NCI-H524 (cell line): ENCODE results near the gene COL4A1.
"Not testable (repeated sequence)": the region's sequence is repeated elsewhere in the genome, so short reads cannot be mapped to it uniquely, and the experiment has no call there.

Source experiments
- DNase-seq, 2 experiments: peaks; one replicate each; lab custom pipeline; 2025; lab: John Stamatoyannopoulos, UW

Gene COL4A1

GRCh38 chr13:110323172-110323891, 16.4 kb upstream of the COL4A1 start:
- peak in 1 of 2 experiments; percentile 2 for DNase-seq

GRCh38 chr13:110322828-110323171, 15.8 kb upstream of the COL4A1 start:
- DNase-seq = no peak

- no peak for DNase-seq
These were observed 15.3 kb upstream of the COL4A1 start for GRCh38 chr13:110322126-110322827.

- not testable (repeated sequence) for DNase-seq
These were observed 14.6 kb upstream of the COL4A1 start for GRCh38 chr13:110321573-110321972.

- DNase-seq = no peak
These were observed 13.7 kb upstream of the COL4A1 start for GRCh38 chr13:110320645-110321044.

GRCh38 chr13:110319774-110320509, 13.0 kb upstream of the COL4A1 start:
- no peak for DNase-seq

- no peak for DNase-seq
These were observed 12.4 kb upstream of the COL4A1 start for GRCh38 chr13:110319397-110319773.

- DNase-seq = no peak
These were observed 12.0 kb upstream of the COL4A1 start for GRCh38 chr13:110318920-110319319.

- no peak for DNase-seq
These were observed 10.7 kb upstream of the COL4A1 start for GRCh38 chr13:110317496-110318195.

GRCh38 chr13:110317093-110317492, 10.1 kb upstream of the COL4A1 start:
- DNase-seq = no peak

GRCh38 chr13:110316196-110316595, 9.2 kb upstream of the COL4A1 start:
- DNase-seq = no peak

GRCh38 chr13:110314516-110315245, 7.7 kb upstream of the COL4A1 start:
- DNase-seq = no peak

GRCh38 chr13:110313733-110314132, 6.8 kb upstream of the COL4A1 start:
- DNase-seq = not testable (repeated sequence)

- not testable (repeated sequence) for DNase-seq
These were observed 6.3 kb upstream of the COL4A1 start for GRCh38 chr13:110313261-110313660.

- no peak for DNase-seq
These were observed 5.5 kb upstream of the COL4A1 start for GRCh38 chr13:110312339-110313031.

GRCh38 chr13:110311443-110312338, 4.7 kb upstream of the COL4A1 start:
- DNase-seq = no peak

- DNase-seq = no peak
These were observed 3.8 kb upstream of the COL4A1 start for GRCh38 chr13:110310541-110311442.

GRCh38 chr13:110309661-110310524, 2.9 kb upstream of the COL4A1 start:
- DNase-seq = no peak
